Measurements from ENCODE around the gene HSF2BP.
A peak's percentile ranks its signal among the peaks of the same experiment; 100 is the strongest.
"Not testable (repeated sequence)": the region's sequence is repeated elsewhere in the genome, so short reads cannot be mapped to it uniquely, and the experiment has no call there.

Gene HSF2BP

GRCh38 chr21:43651926-43652325 lies 7.4 kb downstream of the HSF2BP start:
- not testable (repeated sequence) for DNase-seq (ENCODE audit: low read depth in 2 of 2)

- DNase-seq (ENCODE audit: low read depth in 2 of 2), result no peak
Measured at GRCh38 chr21:43648171-43648570, 11.1 kb downstream of the HSF2BP start.

GRCh38 chr21:43646550-43647260 lies 12.6 kb downstream of the HSF2BP start:
- DNase-seq (ENCODE audit: low read depth in 2 of 2), result peak; percentile 70 to 75

- DNase-seq (ENCODE audit: low read depth in 2 of 2), result no peak
Measured at GRCh38 chr21:43645976-43646375, 13.3 kb downstream of the HSF2BP start.

GRCh38 chr21:43645136-43645891 lies 14.0 kb downstream of the HSF2BP start:
- peak in 1 of 2 experiments; percentile 64 for DNase-seq (ENCODE audit: low read depth in 2 of 2)

GRCh38 chr21:43644609-43645008 lies 14.7 kb downstream of the HSF2BP start:
- DNase-seq (ENCODE audit: low read depth in 2 of 2), result no peak

DNA sequence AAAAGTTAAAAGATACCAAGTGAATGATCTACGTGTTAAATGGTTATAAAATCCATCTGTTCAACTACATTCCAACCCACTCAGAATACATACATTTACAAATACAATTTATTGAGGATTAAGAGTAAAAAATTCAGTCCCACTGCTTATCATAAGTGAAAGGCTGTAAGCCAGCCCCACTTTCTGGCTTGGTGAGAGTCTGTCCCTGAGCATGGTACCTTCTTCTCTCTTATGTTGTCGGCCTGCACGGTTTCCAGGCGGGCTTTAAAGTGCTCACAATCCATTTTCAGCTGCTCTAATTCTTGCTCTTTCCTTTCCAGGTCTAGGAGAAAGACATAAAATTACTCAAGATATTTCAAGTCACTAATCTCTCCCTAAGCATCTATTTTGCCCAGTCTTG lies 15.2 kb downstream of the HSF2BP start:
- no peak for DNase-seq (ENCODE audit: low read depth in 2 of 2)

- no peak for DNase-seq (ENCODE audit: low read depth in 2 of 2)
Measured at GRCh38 chr21:43643193-43643592, 16.1 kb downstream of the HSF2BP start.

GRCh38 chr21:43640400-43640799 lies 18.9 kb downstream of the HSF2BP start:
- DNase-seq (ENCODE audit: low read depth in 2 of 2), result no peak

DNA sequence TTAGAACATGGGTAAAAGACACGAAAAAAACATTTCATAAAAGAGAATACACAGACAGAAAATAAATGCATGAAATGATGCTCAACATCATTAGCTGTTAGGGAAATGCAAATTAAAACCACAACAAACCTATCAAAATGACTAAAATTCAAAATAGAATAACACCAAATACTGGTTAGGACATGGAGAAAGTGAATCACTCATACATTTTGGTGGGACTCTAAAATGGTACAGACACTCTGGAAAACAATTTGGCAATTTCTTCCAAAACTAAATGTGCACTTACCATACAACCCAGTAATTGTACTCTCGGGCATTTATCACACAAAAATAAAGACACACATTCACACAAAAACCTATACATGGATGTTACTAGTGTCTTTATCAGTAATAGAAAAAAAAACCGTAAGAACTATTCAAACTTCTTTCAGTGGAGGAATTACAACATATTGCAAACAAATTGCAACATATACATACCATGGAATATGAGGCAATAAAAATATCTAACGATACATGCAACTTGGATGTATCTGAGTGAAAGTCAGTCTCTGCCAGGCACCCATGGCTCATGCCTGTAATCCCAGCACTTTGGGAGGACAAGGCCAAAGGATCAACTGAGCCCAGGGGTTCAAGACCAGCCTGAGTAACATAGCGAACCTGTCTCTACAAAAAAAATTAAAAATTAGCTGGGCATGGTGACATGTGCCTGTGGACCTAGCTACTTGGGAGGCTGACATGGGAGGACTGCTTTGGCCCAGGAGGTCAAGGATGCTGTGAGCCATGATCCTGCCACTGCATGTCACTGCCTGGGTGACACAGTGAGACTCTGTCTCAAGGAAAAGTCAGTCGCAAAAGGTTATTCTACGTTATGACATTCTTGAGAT lies 19.6 kb downstream of the HSF2BP start:
- peak; percentile 72 to 81 for DNase-seq (ENCODE audit: low read depth in 2 of 2)

DNA sequence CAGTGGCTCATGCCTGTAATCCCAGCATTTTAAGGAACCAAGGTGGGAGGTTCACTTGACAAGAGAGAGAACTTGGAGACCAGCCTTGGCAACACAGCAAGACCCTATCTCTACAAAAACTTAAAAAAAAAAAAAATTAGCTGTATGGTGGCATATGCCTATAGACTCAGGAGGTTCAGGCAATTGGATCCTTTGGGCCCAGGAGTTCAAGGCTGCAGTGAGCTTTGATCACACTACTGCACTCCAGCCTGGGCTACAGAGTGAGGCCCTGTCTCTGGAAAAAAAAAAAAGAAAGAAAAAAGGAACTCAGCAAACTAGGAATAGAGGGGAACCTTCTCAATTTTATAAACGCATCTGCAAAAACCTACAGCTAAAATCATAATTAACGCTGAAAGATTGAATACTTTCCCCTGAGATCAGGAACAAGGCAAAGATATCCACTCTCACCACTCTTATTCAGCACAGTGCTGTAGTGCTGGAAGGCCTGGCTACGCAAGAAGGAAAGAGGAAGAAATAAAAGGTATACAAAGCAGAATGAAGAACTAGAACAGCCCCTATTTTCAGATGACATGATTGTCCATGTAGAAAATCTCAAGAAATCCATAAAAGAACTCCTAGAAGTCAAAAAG lies 21.6 kb downstream of the HSF2BP start:
- no peak for DNase-seq (ENCODE audit: low read depth in 2 of 2)

DNA sequence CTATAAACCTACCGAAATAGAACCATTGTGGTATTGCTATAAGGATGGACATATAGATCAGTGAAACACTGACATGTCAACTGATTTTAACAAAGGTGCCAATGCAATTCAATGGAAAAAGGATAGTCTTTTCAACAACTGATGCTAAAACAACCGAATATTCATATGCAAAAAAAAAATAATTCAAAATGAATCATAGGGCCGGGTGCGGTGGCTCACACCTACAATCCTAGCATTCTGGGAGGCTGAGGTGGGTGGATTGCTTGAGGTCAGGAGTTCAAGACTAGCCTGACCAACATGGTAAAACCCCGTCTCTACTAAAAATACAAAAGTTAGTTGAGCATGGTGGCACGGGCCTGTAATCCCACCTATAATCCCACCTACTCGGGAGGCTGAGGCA lies 23.9 kb downstream of the HSF2BP start:
- no peak for DNase-seq (ENCODE audit: low read depth in 2 of 2)

- no peak for DNase-seq (ENCODE audit: low read depth in 2 of 2)
Measured at GRCh38 chr21:43634618-43635017, 24.7 kb downstream of the HSF2BP start.

DNA sequence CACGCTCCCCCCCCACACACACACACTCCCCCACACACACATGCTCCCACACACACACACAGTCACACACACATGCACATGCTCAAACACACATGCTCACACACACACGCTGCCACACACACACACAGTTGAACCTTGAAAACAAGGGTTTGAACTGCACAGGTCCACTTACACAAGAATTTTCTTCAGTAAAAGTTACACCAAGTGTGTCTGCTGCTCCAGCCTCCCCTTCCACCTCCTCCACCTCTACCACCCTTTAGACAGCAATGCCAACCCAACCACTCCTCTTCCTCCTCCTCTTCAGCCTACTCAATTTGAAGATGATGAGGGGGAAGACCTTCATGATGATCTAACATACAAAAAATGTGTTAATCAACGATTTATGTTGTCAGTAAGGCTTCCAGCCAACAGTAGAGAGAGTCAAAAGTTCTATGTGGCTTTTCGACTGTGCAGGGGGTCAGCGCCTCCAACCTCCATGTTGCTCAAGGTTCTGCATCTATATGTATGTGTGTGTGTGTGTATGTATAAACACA lies 26.8 kb downstream of the HSF2BP start:
- no peak for DNase-seq (ENCODE audit: low read depth in 2 of 2)

GRCh38 chr21:43631411-43632107 lies 27.7 kb downstream of the HSF2BP start:
- DNase-seq (ENCODE audit: low read depth in 2 of 2), result no peak

DNA sequence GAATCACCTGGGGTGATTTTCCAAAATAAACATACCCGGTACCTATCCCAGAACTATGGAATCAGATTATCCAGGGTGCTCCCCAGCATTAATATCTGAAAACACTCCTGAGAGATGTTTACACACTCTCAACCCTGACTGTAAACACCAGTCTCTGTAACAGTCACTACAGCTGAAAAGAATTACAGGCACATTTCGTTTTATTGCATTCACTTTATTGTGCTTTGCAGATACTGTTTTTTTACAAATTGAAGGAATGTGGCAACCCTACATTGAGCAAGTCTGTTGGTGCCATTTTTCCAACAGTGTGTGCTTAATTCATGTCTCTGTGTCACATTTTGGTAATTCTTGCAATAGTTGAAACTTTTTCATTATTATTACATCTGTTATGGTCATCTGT lies 31.8 kb downstream of the HSF2BP start:
- no peak for DNase-seq (ENCODE audit: low read depth in 2 of 2)

- DNase-seq (ENCODE audit: low read depth in 2 of 2), result no peak
Measured at GRCh38 chr21:43626390-43626789, 32.9 kb downstream of the HSF2BP start.

GRCh38 chr21:43624339-43624738 lies 34.9 kb downstream of the HSF2BP start:
- no peak for DNase-seq (ENCODE audit: low read depth in 2 of 2)

- DNase-seq (ENCODE audit: low read depth in 2 of 2), result no peak
Measured at GRCh38 chr21:43623588-43623987, 35.7 kb downstream of the HSF2BP start.

- no peak for DNase-seq (ENCODE audit: low read depth in 2 of 2)
Measured at GRCh38 chr21:43622796-43623195, 36.5 kb downstream of the HSF2BP start.

- DNase-seq (ENCODE audit: low read depth in 2 of 2), result no peak
Measured at GRCh38 chr21:43619856-43620255, 39.4 kb downstream of the HSF2BP start.

All from fibroblast of skin of left biceps (primary cell).